Measurements from ENCODE around the gene PMFBP1. TPM values are rescaled to one million over a fixed set of nuclear protein-coding genes. Genes with fewer than 3 reads are reported as not detected.
A peak's percentile ranks its signal among the peaks of the same experiment; 100 is the strongest.

PMFBP1 gene
- total RNA-seq, 6 donors from 2014 or later: 0.15 to 7.3 (median 1.1) TPM

DNA sequence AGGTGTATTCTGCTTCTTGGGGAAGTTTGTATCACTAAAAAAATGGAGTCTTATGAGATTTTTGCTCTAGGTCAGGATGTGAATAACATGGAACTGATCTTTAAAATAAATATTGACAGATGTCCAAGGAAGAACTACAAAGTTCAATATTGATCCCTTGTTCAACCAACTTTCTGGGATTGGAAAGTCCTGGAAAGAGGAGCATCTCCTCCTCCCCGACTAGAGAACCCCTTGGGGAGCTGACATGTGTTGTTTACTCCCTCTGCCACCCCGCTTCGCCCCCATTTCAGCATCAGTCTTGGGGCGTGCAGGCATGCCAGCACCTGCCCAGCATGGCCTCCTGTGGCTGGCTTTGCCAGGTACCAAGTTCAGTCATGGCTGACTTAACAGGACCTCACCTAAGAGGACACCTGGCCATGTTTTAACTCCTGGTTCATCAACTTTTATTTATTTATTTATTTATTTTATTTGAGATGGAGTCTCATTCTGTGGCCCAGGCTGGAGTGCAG, 33.8 kb downstream of the PMFBP1 start:
- H3K4me1 ChIP-seq: no peaks in the 10 kb centered on the region
- ATAC-seq (ENCODE audit: low FRiP score in 2 of 2): no peak
- no peak overlapping the region for H3K4me3 ChIP-seq
- DNase-seq: no peak
- WGBS, 2 donors: 91 to 95% methylated on average over 4 of the region's 4 CpGs
- TF ChIP-seq POLR2AphosphoS5 (IDR thresholded peaks at IDR 0.05): no peak
- TF ChIP-seq, protein P1, sequence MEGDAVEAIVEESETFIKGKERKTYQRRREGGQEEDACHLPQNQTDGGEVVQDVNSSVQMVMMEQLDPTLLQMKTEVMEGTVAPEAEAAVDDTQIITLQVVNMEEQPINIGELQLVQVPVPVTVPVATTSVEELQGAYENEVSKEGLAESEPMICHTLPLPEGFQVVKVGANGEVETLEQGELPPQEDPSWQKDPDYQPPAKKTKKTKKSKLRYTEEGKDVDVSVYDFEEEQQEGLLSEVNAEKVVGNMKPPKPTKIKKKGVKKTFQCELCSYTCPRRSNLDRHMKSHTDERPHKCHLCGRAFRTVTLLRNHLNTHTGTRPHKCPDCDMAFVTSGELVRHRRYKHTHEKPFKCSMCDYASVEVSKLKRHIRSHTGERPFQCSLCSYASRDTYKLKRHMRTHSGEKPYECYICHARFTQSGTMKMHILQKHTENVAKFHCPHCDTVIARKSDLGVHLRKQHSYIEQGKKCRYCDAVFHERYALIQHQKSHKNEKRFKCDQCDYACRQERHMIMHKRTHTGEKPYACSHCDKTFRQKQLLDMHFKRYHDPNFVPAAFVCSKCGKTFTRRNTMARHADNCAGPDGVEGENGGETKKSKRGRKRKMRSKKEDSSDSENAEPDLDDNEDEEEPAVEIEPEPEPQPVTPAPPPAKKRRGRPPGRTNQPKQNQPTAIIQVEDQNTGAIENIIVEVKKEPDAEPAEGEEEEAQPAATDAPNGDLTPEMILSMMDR (IDR thresholded peaks at IDR 0.05): no peak
- no peak for TF ChIP-seq POLR2A (IDR thresholded peaks at IDR 0.05)
- no peak for TF ChIP-seq EP300 (IDR thresholded peaks at IDR 0.05)
- H3K27me3 ChIP-seq: no peaks in the 10 kb centered on the region
- no peaks in the 10 kb centered on the region for H3K9me3 ChIP-seq
- no peak overlapping the region for H3K27ac ChIP-seq
- H3K36me3 ChIP-seq: no peaks in the 10 kb centered on the region

- Histone ChIP-seq H3K4me1 (no peaks in the 10 kb centered on the region), H3K27me3 (no peaks in the 10 kb centered on the region), H3K4me3 (no peak overlapping the region), H3K27ac (no peak overlapping the region), H3K36me3 (no peaks in the 10 kb centered on the region), H3K9me3 (no peaks in the 10 kb centered on the region)
- no peak for TF ChIP-seq EP300 (IDR thresholded peaks at IDR 0.05)
- TF ChIP-seq POLR2AphosphoS5 (IDR thresholded peaks at IDR 0.05): no peak
- TF ChIP-seq, protein P1 (IDR thresholded peaks at IDR 0.05): no peak
- WGBS, 2 donors: 85 to 87% methylated on average over 15 of the region's 15 CpGs
- ATAC-seq (ENCODE audit: low FRiP score in 2 of 2) (peak in 1 of 2 donors; percentile 43), DNase-seq (peak in 1 of 2 donors; percentile 34)
These were observed 34.4 kb downstream of the PMFBP1 start for GRCh38 chr16:72137380-72138063.

- Histone ChIP-seq H3K4me1 (no peaks in the 10 kb centered on the region), H3K4me3 (no peak overlapping the region), H3K36me3 (no peaks in the 10 kb centered on the region), H3K27me3 (no peaks in the 10 kb centered on the region), H3K27ac (no peak overlapping the region), H3K9me3 (no peaks in the 10 kb centered on the region)
- DNase-seq (no peak), ATAC-seq (ENCODE audit: low FRiP score in 2 of 2) (no peak)
- TF ChIP-seq, protein P1 (IDR thresholded peaks at IDR 0.05): no peak
- TF ChIP-seq POLR2AphosphoS5 (IDR thresholded peaks at IDR 0.05) (no peak), POLR2A (IDR thresholded peaks at IDR 0.05) (no peak), EP300 (IDR thresholded peaks at IDR 0.05) (no peak)
- WGBS, 2 donors: 95 to 98% methylated on average over 2 of the region's 2 CpGs
These were observed 37.4 kb downstream of the PMFBP1 start for GRCh38 chr16:72134507-72134906.

DNA sequence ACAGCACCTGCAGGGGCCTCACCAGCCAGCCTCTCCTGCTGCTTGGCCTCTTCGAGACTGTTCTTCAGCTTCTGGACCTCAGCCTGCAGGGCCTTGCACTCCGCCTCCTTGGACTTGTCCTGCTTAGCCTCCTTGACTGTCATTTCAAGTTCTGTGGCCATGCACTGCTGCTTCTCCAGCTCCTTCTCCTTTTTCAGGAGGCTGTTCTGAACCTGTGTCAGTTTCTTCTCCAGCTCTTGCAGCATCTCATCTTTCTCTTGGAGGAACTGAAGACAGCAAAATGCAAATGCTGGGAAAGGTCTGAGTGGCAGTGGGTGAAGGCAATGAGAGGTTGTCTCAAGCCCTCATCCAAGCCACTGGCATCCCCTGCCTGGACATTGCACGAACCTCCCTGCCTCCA, 39.2 kb downstream of the PMFBP1 start:
- Histone ChIP-seq H3K27me3 (no peaks in the 10 kb centered on the region), H3K4me3 (no peak overlapping the region), H3K9me3 (no peaks in the 10 kb centered on the region), H3K36me3 (no peaks in the 10 kb centered on the region), H3K4me1 (no peaks in the 10 kb centered on the region), H3K27ac (no peak overlapping the region)
- WGBS, 2 donors: 85 to 89% methylated on average over 3 of the region's 3 CpGs
- DNase-seq (no peak), ATAC-seq (ENCODE audit: low FRiP score in 2 of 2) (no peak)
- TF ChIP-seq EP300 (IDR thresholded peaks at IDR 0.05) (no peak), POLR2AphosphoS5 (IDR thresholded peaks at IDR 0.05) (no peak), POLR2A (IDR thresholded peaks at IDR 0.05) (no peak)
- TF ChIP-seq, protein P1 (IDR thresholded peaks at IDR 0.05): no peak

DNA sequence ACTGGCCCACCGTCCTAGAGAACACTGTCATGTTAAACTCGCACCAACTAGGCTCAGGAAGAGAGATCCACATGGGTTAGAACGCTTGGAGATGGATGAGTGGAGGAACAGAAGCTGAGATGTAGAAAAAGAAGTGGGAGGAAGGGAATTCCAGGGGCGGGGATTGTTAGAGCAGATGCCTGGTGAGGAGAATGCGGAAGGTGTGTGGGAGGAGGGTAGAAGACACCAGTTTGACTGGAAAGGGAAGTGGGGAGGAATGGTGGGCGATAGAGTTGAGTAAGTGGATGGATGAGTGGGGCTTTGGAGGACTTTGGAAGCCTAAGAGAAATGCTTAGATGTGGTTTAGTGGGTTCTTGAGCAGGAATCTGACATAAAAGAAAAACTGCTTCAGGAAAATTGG, 40.9 kb downstream of the PMFBP1 start:
- Histone ChIP-seq H3K4me1 (peaks cover 0 to under 1% (median under 1%) of the 10 kb centered on the region in 4 donors), H3K4me3 (no peak overlapping the region), H3K27ac (no peak overlapping the region), H3K9me3 (no peaks in the 10 kb centered on the region), H3K36me3 (no peaks in the 10 kb centered on the region), H3K27me3 (no peaks in the 10 kb centered on the region)
- no peak for DNase-seq
- WGBS, 2 donors: 69 to 71% methylated on average over 6 of the region's 6 CpGs
- no peak for TF ChIP-seq POLR2A (IDR thresholded peaks at IDR 0.05)
- no peak for TF ChIP-seq EP300 (IDR thresholded peaks at IDR 0.05)
- TF ChIP-seq POLR2AphosphoS5 (IDR thresholded peaks at IDR 0.05): no peak
- TF ChIP-seq, protein P1 (IDR thresholded peaks at IDR 0.05): no peak
- peak in 1 of 2 donors; percentile 35 for ATAC-seq (ENCODE audit: low FRiP score in 2 of 2)
